A673 (cell line): ENCODE measurements around the gene IDUA. TPM values are rescaled to one million over a fixed set of nuclear protein-coding genes. Genes with fewer than 3 reads are reported as not detected.

Source experiments
- BruUV-seq: library from RNA; stranded (reverse); fragments of 400-500 nt; replicated peaks from 2 replicates; lab custom pipeline; 2021; lab: Mats Ljungman, UMichigan
- CTCF ChIA-PET: fragments of 300-600 bp; sonication (Branson Sonifier 250); formaldehyde crosslinking; loops from one replicate; lab custom pipeline; 2022; ENCODE audit warnings: antibody characterized with exemption; lab: Charles Lee
- POLR2A ChIA-PET: fragments of 300-600 bp; sonication (Branson Sonifier 250); formaldehyde crosslinking; loops from one replicate; lab custom pipeline; 2022; ENCODE audit warnings: antibody characterized with exemption; ENCODE audit not compliant: low non-redundant PET; lab: Charles Lee
- DNase-seq: peaks from one replicate; pipeline ENCODE4 v3.0.0-alpha.2; 2015; ENCODE audit warnings: low spot score
- H3K27ac ChIP-seq: fragments of 200-600 bp; sonication (generic); 2 replicates; pipeline ENCODE4 v1.5.1; 2016; ENCODE audit warnings: mixed run types, low read depth, mild to moderate bottlenecking, mixed read lengths, antibody characterized with exemption, low read length; ENCODE audit not compliant: poor library complexity, severe bottlenecking
- H3K27me3 ChIP-seq: fragments of 200-600 bp; sonication (generic); replicated peaks from 2 replicates; pipeline ENCODE4 v1.6.1; 2017; ENCODE audit warnings: mixed run types, low read depth, mild to moderate bottlenecking, mixed read lengths, antibody characterized with exemption, low read length; ENCODE audit not compliant: insufficient read depth, poor library complexity
- H3K36me3 ChIP-seq: fragments of 200-600 bp; sonication (generic); 2 replicates; pipeline ENCODE4 v1.6.1; 2016; ENCODE audit warnings: mixed run types, mild to moderate bottlenecking, mixed read lengths, antibody characterized with exemption, low read length; ENCODE audit not compliant: insufficient read depth, poor library complexity, severe bottlenecking
- H3K4me1 ChIP-seq: fragments of 200-600 bp; sonication (generic); 2 replicates; pipeline ENCODE4 v1.6.1; 2017; ENCODE audit warnings: mixed run types, mild to moderate bottlenecking, mixed read lengths, antibody characterized with exemption, low read length; ENCODE audit not compliant: insufficient read depth, poor library complexity, severe bottlenecking
- H3K4me3 ChIP-seq: fragments of 200-600 bp; sonication (generic); 2 replicates; pipeline ENCODE4 v1.5.1; 2016; ENCODE audit warnings: low read depth, mixed run types, mild to moderate bottlenecking, mixed read lengths, low read length; ENCODE audit not compliant: poor library complexity, severe bottlenecking
- H3K9me3 ChIP-seq: fragments of 200-600 bp; sonication (generic); 2 replicates; pipeline ENCODE4 v1.6.1; 2016; ENCODE audit warnings: mixed run types, low read depth, mild to moderate bottlenecking, mixed read lengths, antibody characterized with exemption, low read length; ENCODE audit not compliant: poor library complexity, severe bottlenecking
- EZH2 ChIP-seq: fragments of 200-600 bp; sonication (generic); IDR thresholded peaks from 2 replicates; pipeline ENCODE4 v1.6.1; 2017; ENCODE audit warnings: borderline replicate concordance, low read depth, mild to moderate bottlenecking, mixed read lengths, antibody characterized with exemption, low read length; ENCODE audit not compliant: poor library complexity, severe bottlenecking
- intact Hi-C: fragments of 100-400 bp; cut with micrococcal nuclease; formaldehyde crosslinking; loops from one replicate; pipeline ENCODE4 v1.10.0; 2022; ENCODE audit not compliant: unreplicated experiment
- total RNA-seq: library from RNA; stranded (reverse); gene quantifications from 2 replicates; pipeline ENCODE4 v1.2.3, GENCODE V29; 2021
- TF ChIP-seq, protein P1 (sequence below): fragments of 300-800, 200-600 bp; sonication (generic); conservative IDR thresholded peaks from 2 replicates; pipeline ENCODE4 v1.5.1; 2017; ENCODE audit warnings: low read depth, mild to moderate bottlenecking, antibody characterized with exemption, low read length, moderate library complexity, mixed read lengths

The IDUA gene
- total RNA-seq, 1 experiment from 2014 or later, result 12.3 TPM

DNA sequence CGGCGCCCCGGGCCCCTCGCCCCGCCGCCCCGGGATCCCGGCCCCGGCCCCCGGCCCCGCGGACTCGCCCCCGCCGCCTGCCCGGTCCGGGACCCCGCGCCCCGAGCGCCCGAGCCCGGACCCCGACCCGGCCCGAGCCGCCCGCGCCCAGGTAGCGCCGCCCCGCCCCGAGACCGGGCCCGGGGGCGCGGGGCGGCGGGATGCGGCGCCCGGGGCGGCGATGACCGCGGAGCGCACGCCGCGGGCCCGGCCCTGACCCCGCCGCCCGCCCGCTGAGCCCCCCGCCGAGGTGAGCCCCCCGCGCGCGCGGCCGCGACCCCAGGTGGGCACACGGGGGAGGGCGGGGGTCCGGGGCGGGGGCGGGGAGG is 24.8 kb downstream of the IDUA start:
- intact Hi-C loops, result no loop called here
- ChIA-PET CTCF (no interaction called here), POLR2A (no interaction called here)
- no peak overlapping the region for H3K27ac ChIP-seq
- no TSS peak for BruUV-seq
- H3K36me3 ChIP-seq, result no peaks in the 10 kb centered on the region
- peaks cover 26% of the 10 kb centered on the region for H3K27me3 ChIP-seq
- H3K9me3 ChIP-seq, result no peaks in the 10 kb centered on the region
- no peak for DNase-seq
- H3K4me3 ChIP-seq, result no peak overlapping the region
- TF ChIP-seq EZH2, result no peak
- TF ChIP-seq, protein P1, sequence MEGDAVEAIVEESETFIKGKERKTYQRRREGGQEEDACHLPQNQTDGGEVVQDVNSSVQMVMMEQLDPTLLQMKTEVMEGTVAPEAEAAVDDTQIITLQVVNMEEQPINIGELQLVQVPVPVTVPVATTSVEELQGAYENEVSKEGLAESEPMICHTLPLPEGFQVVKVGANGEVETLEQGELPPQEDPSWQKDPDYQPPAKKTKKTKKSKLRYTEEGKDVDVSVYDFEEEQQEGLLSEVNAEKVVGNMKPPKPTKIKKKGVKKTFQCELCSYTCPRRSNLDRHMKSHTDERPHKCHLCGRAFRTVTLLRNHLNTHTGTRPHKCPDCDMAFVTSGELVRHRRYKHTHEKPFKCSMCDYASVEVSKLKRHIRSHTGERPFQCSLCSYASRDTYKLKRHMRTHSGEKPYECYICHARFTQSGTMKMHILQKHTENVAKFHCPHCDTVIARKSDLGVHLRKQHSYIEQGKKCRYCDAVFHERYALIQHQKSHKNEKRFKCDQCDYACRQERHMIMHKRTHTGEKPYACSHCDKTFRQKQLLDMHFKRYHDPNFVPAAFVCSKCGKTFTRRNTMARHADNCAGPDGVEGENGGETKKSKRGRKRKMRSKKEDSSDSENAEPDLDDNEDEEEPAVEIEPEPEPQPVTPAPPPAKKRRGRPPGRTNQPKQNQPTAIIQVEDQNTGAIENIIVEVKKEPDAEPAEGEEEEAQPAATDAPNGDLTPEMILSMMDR, result no peak
- peaks cover 13% of the 10 kb centered on the region for H3K4me1 ChIP-seq

DNA sequence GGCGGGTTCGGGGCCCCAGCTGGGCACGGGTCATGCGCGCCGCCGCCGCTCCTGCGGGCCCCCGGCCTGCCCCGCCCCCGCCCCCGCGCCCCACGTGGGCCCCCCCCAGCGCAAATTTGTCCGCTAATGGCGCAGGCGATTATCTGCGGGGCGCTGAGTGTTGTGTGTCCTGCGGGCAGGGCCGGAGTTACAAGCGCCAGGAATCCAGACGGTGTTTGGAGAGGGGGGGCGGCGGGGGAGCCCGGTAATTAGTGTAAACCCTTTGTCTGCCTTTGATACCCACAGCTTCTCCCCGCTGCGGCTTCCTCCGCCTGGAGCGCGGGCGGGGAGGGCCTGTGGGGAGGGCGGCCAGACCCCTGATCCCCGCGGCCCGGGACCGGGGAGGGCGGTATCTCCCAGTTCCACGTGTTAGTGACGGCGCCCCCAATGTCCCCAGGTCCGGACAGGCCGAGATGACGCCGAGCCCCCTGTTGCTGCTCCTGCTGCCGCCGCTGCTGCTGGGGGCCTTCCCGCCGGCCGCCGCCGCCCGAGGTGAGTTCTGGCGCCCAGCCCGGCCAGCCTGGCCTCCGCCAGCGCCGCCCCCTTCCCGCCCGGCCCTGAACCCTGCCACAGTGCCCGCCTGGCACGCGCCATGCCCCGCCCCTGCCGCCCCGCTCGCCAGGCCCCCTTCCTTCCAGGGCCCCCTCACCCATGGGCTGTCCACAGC is 25.3 kb downstream of the IDUA start:
- TF ChIP-seq EZH2, result no peak
- TF ChIP-seq, protein P1, result no peak
- Histone ChIP-seq H3K4me3 (peak overlapping the region; percentile 53), H3K36me3 (no peaks in the 10 kb centered on the region), H3K4me1 (peaks cover 13% of the 10 kb centered on the region), H3K27ac (no peak overlapping the region), H3K9me3 (no peaks in the 10 kb centered on the region), H3K27me3 (peaks cover 21% of the 10 kb centered on the region)
- peak; percentile 71 for DNase-seq
- POLR2A ChIA-PET, result no interaction called here
- CTCF ChIA-PET, result no interaction called here
- intact Hi-C loops, result no loop called here
- no TSS peak for BruUV-seq

DNA sequence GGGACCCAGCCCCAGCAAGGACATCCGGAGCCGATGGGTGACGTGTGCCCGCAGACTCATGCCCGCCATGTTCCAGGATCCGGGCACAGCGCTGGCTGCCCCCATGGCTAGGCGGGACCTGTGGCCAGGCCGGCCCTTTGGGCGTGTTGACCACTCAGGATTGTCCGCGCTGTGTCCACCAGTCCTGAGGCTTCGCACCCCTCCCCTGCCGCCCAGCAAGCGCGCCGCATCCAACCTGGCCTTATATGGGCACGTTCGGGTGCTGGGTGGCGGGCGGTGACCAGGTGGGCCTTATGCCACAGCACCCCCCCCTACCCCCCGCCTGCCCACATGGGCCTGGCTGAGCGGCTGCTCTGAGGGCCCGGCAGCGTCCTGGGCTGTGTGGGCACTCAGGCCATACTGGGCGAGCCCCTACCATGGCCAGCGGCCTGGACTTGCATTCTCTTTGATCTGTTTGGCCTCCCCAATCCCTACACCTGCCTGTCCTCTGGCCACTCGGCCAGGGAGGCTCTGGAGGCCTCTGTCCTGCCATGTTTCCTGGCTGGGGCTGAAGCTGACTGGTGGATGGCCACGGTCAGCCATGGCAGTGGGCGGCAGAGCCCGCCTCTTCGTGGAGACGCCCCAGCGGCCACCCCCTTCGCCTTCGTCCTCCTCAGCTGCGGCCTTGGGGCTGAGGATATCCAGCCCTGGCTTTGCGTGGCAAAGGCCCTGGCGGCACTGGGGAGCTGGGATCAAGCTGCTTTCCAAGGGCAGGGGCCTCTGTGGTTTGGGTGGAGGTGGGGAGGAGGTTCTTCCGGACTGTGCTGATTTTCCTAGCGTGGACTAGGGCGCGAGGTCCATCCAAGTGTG is 26.6 kb downstream of the IDUA start:
- BruUV-seq, result no TSS peak

More for the DNA sequence above, 26.6 kb downstream of the IDUA start:
- ChIA-PET CTCF (no interaction called here), POLR2A (no interaction called here)
- TF ChIP-seq, protein P1, result no peak
- no peak for TF ChIP-seq EZH2
- Histone ChIP-seq H3K4me1 (peaks cover 13% of the 10 kb centered on the region), H3K9me3 (no peaks in the 10 kb centered on the region), H3K27ac (no peak overlapping the region), H3K27me3 (peaks cover 9% of the 10 kb centered on the region), H3K36me3 (no peaks in the 10 kb centered on the region), H3K4me3 (no peak overlapping the region)
- intact Hi-C loops, result no loop called here
- DNase-seq, result no peak
